ENCODE measurements around the gene NEK11.
"Not testable (repeated sequence)": the region's sequence is repeated elsewhere in the genome, so short reads cannot be mapped to it uniquely, and the experiment has no call there.

DNA sequence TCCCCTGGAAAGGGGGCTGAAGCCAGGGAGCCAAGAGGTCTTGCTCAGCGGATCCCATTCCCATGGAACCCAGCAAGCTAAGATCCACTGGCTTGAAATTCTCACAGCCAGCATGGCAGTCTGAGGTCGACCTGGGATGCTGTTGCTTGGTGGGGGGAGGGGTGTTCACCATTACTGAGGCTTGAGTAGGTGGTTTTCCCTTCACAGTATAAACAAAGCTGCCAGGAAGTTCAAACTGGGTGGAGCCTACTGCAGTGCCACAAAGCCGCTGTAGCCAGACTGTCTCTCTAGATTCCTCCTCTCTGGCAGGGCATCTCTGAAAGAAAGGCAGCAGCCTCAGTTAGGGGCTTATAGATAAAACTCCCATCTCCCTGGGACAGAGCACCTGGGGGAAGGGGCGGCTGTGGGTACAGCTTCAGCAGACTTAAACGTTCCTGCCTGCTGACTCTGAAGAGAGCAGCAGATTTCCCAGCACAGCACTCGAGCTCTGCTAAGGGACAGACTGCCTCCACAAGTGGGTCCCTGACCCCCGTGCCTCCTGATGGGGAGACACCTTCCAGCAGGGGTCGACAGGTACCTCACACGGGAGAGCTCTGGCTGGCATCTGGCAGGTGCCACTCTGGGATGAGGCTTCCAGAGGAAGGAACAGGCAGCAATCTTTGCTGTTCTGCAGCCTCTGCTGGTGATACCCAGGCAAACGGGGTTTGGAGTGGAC is 15.8 kb downstream of the NEK11 start:
- TF ChIP-seq, protein P1, sequence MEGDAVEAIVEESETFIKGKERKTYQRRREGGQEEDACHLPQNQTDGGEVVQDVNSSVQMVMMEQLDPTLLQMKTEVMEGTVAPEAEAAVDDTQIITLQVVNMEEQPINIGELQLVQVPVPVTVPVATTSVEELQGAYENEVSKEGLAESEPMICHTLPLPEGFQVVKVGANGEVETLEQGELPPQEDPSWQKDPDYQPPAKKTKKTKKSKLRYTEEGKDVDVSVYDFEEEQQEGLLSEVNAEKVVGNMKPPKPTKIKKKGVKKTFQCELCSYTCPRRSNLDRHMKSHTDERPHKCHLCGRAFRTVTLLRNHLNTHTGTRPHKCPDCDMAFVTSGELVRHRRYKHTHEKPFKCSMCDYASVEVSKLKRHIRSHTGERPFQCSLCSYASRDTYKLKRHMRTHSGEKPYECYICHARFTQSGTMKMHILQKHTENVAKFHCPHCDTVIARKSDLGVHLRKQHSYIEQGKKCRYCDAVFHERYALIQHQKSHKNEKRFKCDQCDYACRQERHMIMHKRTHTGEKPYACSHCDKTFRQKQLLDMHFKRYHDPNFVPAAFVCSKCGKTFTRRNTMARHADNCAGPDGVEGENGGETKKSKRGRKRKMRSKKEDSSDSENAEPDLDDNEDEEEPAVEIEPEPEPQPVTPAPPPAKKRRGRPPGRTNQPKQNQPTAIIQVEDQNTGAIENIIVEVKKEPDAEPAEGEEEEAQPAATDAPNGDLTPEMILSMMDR (conservative IDR thresholded peaks at IDR 0.05 in 1 of 2, IDR thresholded peaks at IDR 0.05 in 1 of 2; ENCODE audit: extremely low read depth in 1 of 2, insufficient read depth in 1 of 2, low read depth in 1 of 2, low read length in 2 of 2) = not testable (repeated sequence)
- TF ChIP-seq EZH2 (IDR thresholded peaks at IDR 0.05; ENCODE audit: borderline replicate concordance, low read length) = not testable (repeated sequence)
